Activated CD4-positive, alpha-beta T cell treated with anti-CD3 and anti-CD28 coated beads for 1 hour (primary cell): ENCODE measurements around the gene PLEKHA5.
"Not testable (repeated sequence)": the region's sequence is repeated elsewhere in the genome, so short reads cannot be mapped to it uniquely, and the experiment has no call there.

Experiments used
- DNase-seq: peaks from one replicate; pipeline ENCODE4 v3.0.0-alpha.2; 2020

PLEKHA5 gene

GRCh38 chr12:19203539-19204506, 74.3 kb downstream of the PLEKHA5 start:
- no peak for DNase-seq

GRCh38 chr12:19205120-19205519, 75.6 kb downstream of the PLEKHA5 start:
- no peak for DNase-seq

- no peak for DNase-seq
These were observed 77.1 kb downstream of the PLEKHA5 start for GRCh38 chr12:19206493-19207077.

GRCh38 chr12:19208456-19208855, 78.9 kb downstream of the PLEKHA5 start:
- no peak for DNase-seq

- DNase-seq: no peak
These were observed 80.1 kb downstream of the PLEKHA5 start for GRCh38 chr12:19209661-19210060.

GRCh38 chr12:19211802-19212201, 82.3 kb downstream of the PLEKHA5 start:
- no peak for DNase-seq

- DNase-seq: no peak
These were observed 82.7 kb downstream of the PLEKHA5 start for GRCh38 chr12:19212245-19212644.

- DNase-seq: no peak
These were observed 84.5 kb downstream of the PLEKHA5 start for GRCh38 chr12:19214020-19214419.

- no peak for DNase-seq
These were observed 85.6 kb downstream of the PLEKHA5 start for GRCh38 chr12:19215115-19215514.

- DNase-seq: no peak
These were observed 87.9 kb downstream of the PLEKHA5 start for GRCh38 chr12:19217446-19217845.

- no peak for DNase-seq
These were observed 90.7 kb downstream of the PLEKHA5 start for GRCh38 chr12:19220205-19220604.

GRCh38 chr12:19220852-19221466, 91.4 kb downstream of the PLEKHA5 start:
- DNase-seq: no peak

- DNase-seq: no peak
These were observed 93.0 kb downstream of the PLEKHA5 start for GRCh38 chr12:19222558-19222957.

GRCh38 chr12:19223018-19223417, 93.5 kb downstream of the PLEKHA5 start:
- DNase-seq: no peak

- DNase-seq: no peak
These were observed 94.2 kb downstream of the PLEKHA5 start for GRCh38 chr12:19223695-19224094.

GRCh38 chr12:19224746-19225145, 95.2 kb downstream of the PLEKHA5 start:
- DNase-seq: no peak

GRCh38 chr12:19227190-19227879, 97.8 kb downstream of the PLEKHA5 start:
- no peak for DNase-seq

- no peak for DNase-seq
These were observed 98.3 kb downstream of the PLEKHA5 start for GRCh38 chr12:19227880-19228210.

GRCh38 chr12:19229021-19229420, 99.5 kb downstream of the PLEKHA5 start:
- DNase-seq: not testable (repeated sequence)

- no peak for DNase-seq
These were observed 100.8 kb downstream of the PLEKHA5 start for GRCh38 chr12:19230299-19230866.

GRCh38 chr12:19230896-19231295, 101.4 kb downstream of the PLEKHA5 start:
- DNase-seq: no peak

GRCh38 chr12:19234171-19234704, 104.7 kb downstream of the PLEKHA5 start:
- DNase-seq: no peak
